Liver (tissue), 3 donors: ENCODE results near the gene ENO3.

Experiments
- CTCF ChIP-seq: fragments of 150-350 bp; IDR thresholded peaks from 2 replicates; pipeline ENCODE4 v1.5.1; 2017; ENCODE audit warnings: improper control_type of control experiment, low read depth, low read length; ENCODE audit not compliant: missing input control
- EGR1 ChIP-seq, 2 donors: IDR thresholded peaks; 2 replicates each; pipeline ENCODE4 v1.6.1; 2016 to 2018; ENCODE audit warnings: antibody characterized with exemption in 2 of 2, low read depth in 2 of 2
- FOXA1 ChIP-seq: IDR thresholded peaks from 2 replicates; pipeline ENCODE4 v1.6.1; 2016; ENCODE audit warnings: antibody characterized with exemption
- GABPA ChIP-seq, 2 donors: IDR thresholded peaks in 1 of 2; conservative IDR thresholded peaks in 1 of 2; 2 replicates each; pipeline ENCODE4 v1.6.1; 2016; ENCODE audit warnings: antibody characterized with exemption in 2 of 2, mild to moderate bottlenecking in 1 of 2, moderate library complexity in 1 of 2
- JUND ChIP-seq, 2 donors: IDR thresholded peaks; 2 replicates each; pipeline ENCODE4 v1.6.1; 2016; ENCODE audit warnings: antibody characterized with exemption in 2 of 2
- MAX ChIP-seq: IDR thresholded peaks from 2 replicates; pipeline ENCODE4 v1.6.1; 2016; ENCODE audit warnings: antibody characterized with exemption
- RAD21 ChIP-seq, 2 donors: IDR thresholded peaks; 2 replicates each; pipeline ENCODE4 v1.6.1; 2016; ENCODE audit warnings: antibody characterized with exemption in 2 of 2, mild to moderate bottlenecking in 2 of 2
- REST ChIP-seq: IDR thresholded peaks from 2 replicates; pipeline ENCODE4 v1.6.1; 2016; ENCODE audit warnings: antibody characterized with exemption, mild to moderate bottlenecking
- SP1 ChIP-seq: IDR thresholded peaks from 2 replicates; pipeline ENCODE4 v1.6.1; 2018; ENCODE audit warnings: antibody characterized with exemption, mild to moderate bottlenecking
- TAF1 ChIP-seq: conservative IDR thresholded peaks from 2 replicates; pipeline ENCODE4 v1.6.1; 2016; ENCODE audit warnings: antibody characterized with exemption, mild to moderate bottlenecking
- YY1 ChIP-seq: IDR thresholded peaks from 2 replicates; pipeline ENCODE4 v1.6.1; 2016; ENCODE audit warnings: antibody characterized with exemption, mild to moderate bottlenecking
- ZBTB33 ChIP-seq: IDR thresholded peaks from 2 replicates; pipeline ENCODE4 v1.6.1; 2016; ENCODE audit warnings: antibody characterized with exemption
- donor health status: healthy.
- donor health status: healthy.

- TF ChIP-seq TAF1 (no peak), CTCF (no peak), MAX (no peak), ZBTB33 (peak; percentile 64), GABPA (IDR thresholded peaks at IDR 0.05 in 1 of 2, conservative IDR thresholded peaks at IDR 0.05 in 1 of 2) (peak; percentile 13 to 21), EGR1 (IDR thresholded peaks at IDR 0.05; ENCODE audit: low read depth in 2 of 2) (no peak), RAD21 (IDR thresholded peaks at IDR 0.05) (no peak), JUND (IDR thresholded peaks at IDR 0.05) (peak in 1 of 2 donors; percentile 33), YY1 (peak; percentile 53), SP1 (peak; percentile 93), FOXA1 (no peak), REST (peak; percentile 22)
These were observed 36.9 kb upstream of the ENO3 start for GRCh38 chr17:4913994-4914393.
